NCI-H187 treated with DMSO at 0.1 percent for 48 hours (cell line): Measurements from ENCODE around the gene DTX2.
"Not testable (repeated sequence)": the region's sequence is repeated elsewhere in the genome, so short reads cannot be mapped to it uniquely, and the experiment has no call there.

Source experiments
- DNase-seq: peaks from one replicate; lab custom pipeline; 2025; lab: John Stamatoyannopoulos, UW

Gene DTX2

GRCh38 chr7:76512941-76513816, 51.7 kb downstream of the DTX2 start:
- no peak for DNase-seq

GRCh38 chr7:76513817-76514799, 52.6 kb downstream of the DTX2 start:
- DNase-seq = no peak

GRCh38 chr7:76514926-76515771, 53.6 kb downstream of the DTX2 start:
- DNase-seq = no peak

GRCh38 chr7:76515999-76516443, 54.5 kb downstream of the DTX2 start:
- no peak for DNase-seq

- DNase-seq = not testable (repeated sequence)
Measured at GRCh38 chr7:76516932-76517331, 55.4 kb downstream of the DTX2 start.

- not testable (repeated sequence) for DNase-seq
Measured at GRCh38 chr7:76526183-76526582, 64.7 kb downstream of the DTX2 start.

GRCh38 chr7:76531643-76532042, 70.1 kb downstream of the DTX2 start:
- DNase-seq = not testable (repeated sequence)

- not testable (repeated sequence) for DNase-seq
Measured at GRCh38 chr7:76543197-76543596, 81.7 kb downstream of the DTX2 start, which contains the start of gene SPDYE16. SPDYE16 (minus strand) TSS chr7:76543297; CDS start chr7:76541459, 1,838 bp downstream.

GRCh38 chr7:76549025-76549854, 87.7 kb downstream of the DTX2 start:
- peak; percentile 23 for DNase-seq

- not testable (repeated sequence) for DNase-seq
Measured at GRCh38 chr7:76549855-76550248, 88.3 kb downstream of the DTX2 start.

GRCh38 chr7:76551992-76552391, 90.5 kb downstream of the DTX2 start:
- DNase-seq = not testable (repeated sequence)
